Measurements from ENCODE around the gene FKBP6.
"Not testable (repeated sequence)": the region's sequence is repeated elsewhere in the genome, so short reads cannot be mapped to it uniquely, and the experiment has no call there.

FKBP6 gene

GRCh38 chr7:73395538-73396503 is 67.9 kb downstream of the FKBP6 start:
- DNase-seq: no peak

DNA sequence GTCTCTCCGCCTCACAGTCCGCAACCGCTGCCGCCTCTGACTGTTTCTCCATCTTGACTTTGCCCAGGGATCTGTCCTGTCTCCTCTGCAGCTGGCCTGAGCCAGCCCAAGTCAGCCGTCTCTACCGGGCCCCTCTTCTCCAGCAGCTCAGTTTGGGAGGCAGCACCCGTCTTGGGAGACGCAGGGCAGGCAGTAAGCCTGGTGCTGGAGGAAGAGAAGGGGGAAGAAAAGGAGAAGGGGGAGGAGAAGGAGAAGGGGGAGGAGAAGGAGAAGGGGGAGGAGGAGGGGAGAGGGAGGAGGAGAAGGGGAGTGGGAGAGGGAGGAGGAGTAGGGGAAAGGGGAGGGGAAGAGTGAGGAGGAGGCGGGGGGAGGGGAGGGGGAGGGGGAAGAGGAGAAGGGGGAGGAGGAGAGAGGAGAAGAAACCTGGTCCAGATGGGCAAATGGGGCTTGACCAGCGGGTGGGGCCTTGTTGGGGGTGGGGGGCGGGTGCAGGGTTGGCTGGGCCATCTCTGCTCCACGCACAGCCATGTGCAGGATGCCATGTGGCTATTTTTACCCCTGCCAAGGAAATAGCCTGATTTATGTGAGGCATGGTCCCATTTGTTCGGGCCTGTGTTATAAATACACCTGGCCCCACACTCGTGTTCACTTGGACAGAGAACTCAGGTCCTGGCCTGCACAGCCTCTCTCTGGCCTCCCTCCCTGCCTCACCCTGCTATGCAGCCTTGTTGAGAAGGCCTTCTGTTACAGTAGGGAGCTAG is 69.7 kb downstream of the FKBP6 start:
- DNase-seq: no peak

DNA sequence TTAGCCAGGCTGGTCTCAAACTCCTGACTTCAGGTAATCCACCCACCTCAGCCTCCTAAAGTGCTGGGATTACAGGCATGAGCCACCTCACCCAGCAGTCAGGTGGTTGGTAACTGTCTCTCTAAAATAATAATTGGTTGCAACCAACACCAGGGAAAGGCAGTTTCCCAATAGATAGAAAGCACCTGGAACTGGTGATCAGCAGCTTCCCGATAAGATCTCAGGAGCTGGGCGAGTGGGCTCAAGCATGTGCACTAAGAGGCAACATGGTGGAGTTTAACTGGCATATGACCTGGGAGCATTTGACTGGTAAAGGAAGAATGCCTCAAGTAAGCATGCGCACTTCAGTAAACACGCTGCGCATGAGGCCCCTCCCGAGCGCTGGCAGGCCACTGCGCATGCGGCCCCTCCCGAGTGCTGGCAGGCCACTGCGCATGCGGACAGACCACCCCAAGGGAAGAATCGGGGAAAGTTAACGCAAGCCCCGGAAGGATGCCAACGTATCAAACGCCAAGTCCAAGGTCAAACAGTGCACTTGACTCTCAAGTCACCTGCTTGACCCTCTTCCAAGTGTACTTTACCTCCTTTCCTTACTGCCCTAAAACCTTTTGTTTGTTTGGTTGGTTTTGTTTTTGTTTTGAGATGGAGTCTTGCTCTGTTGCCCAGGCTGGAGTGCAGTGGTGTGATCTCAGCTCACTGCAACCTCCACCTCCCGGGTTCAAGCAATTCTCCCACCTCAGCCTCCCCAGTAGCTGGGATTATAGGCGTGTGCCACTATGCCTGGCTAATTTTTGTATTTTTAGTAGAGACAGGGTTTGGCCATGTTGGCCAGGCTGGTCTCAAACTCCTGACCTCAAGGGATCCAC is 71.5 kb downstream of the FKBP6 start:
- DNase-seq: peak; percentile 62 to 70

DNA sequence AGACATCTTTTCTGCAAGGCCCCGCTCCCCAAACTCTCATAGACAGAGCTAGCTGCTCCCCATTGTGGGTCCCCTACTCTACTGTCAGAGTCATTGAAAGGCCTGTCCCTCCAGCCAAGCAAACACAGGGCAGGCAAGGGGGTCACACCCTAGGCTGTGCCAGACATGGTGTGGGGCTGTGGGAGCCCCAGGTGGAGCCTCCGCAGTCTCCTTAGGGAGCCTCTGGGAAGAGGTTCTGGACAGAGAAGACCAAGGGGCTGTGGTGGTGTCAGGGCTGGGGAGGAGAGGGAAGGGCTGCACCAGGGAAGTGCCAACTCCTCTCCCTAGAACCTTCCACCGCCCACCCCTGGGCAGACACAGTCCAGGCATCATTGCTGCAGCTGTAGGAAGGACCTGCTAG is 76.9 kb downstream of the FKBP6 start:
- not testable (repeated sequence) for DNase-seq

Measured in inflammatory macrophage (primary cell).